ENCODE results near the gene MYL11. TPM values are rescaled to one million over a fixed set of nuclear protein-coding genes. Genes with fewer than 3 reads are reported as not detected.

MYL11 gene
- total RNA-seq, 5 donors from 2014 or later (not counting 1 experiment from before 2014, with no cell fraction given), result 0.91 to 1.3 (median 1.1) TPM; not detected in 2

DNA sequence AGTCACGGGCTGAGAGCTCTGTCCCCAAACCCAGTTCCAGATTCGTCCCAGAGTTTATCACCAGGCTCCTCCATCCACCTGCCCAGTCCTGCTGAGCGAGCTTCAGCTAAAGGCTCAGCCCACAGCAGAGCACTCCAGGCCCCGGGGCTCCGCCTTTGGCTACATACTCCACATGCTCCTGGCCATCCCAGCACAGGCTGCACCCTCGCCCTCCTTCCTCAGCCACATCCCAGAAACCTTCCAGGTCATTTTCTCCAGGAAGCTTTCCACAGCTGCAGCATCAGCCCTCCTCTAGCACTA is 14.8 kb upstream of the MYL11 start:
- Histone ChIP-seq H3K36me3 (ENCODE audit: control insufficient read depth in 2 of 2, extremely low read depth in 1 of 2, insufficient read depth in 1 of 2, low read length in 1 of 2) (peaks cover 25 to 48% of the 10 kb centered on the region in 2 donors), H3K4me3 (ENCODE audit: control insufficient read depth in 1 of 2, extremely low read depth in 1 of 2, low read length in 1 of 2) (no peak overlapping the region), H3K9me3 (no peaks in the 10 kb centered on the region), H3K27ac (ENCODE audit: low read length) (no peak overlapping the region), H3K4me1 (ENCODE audit: control insufficient read depth in 1 of 2, extremely low read depth in 1 of 2, insufficient read depth in 2 of 2, low read length in 2 of 2) (peaks cover 2 to 16% of the 10 kb centered on the region in 2 experiments), H3K27me3 (replicated peaks in 1 of 2; ENCODE audit: control insufficient read depth in 2 of 2, extremely low read depth in 1 of 2, insufficient read depth in 2 of 2, low read length in 1 of 2) (no peaks in the 10 kb centered on the region)
- Mint-ChIP-seq H3K27ac (peak overlapping the region in 1 of 2 donors; percentile 50), H3K27me3 (no peaks in the 10 kb centered on the region), H3K4me1 (peaks cover 14 to 20% (median 17%) of the 10 kb centered on the region in 3 donors), H3K9me3 (no peaks in the 10 kb centered on the region), H3K4me3 (no peak overlapping the region), H3K36me3 (peaks cover 25% of the 10 kb centered on the region)
- ATAC-seq (replicated peaks in 1 of 4) (no peak), DNase-seq (no peak)
- ChIA-PET CTCF (no interaction called here), POLR2A (no interaction called here)
- 90% methylated on average over 5 of the region's 6 CpGs for WGBS (ENCODE audit: insufficient coverage)

DNA sequence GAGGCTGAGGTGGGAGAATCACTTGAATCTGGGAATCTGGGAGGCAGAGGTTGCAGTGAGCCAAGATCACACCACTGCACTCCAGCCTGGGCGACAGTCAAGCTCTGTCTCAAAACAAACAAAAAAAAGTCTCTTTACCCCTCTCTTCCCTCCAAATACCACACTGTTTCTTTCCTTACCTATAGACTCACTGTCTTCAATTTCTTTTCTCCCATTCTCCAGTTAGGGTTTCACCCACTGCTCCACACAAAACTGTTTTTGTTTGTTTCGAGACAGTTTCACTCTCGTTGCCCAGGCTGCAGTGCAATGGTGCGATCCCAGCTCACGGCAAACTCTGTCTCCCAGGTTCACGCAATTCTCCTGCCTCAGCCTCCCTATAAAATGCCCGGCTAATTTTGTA is 13.4 kb upstream of the MYL11 start:
- DNase-seq (no peak), ATAC-seq (replicated peaks in 1 of 4) (no peak)
- Mint-ChIP-seq H3K4me1 (peaks cover 10 to 16% (median 16%) of the 10 kb centered on the region in 3 donors), H3K36me3 (peaks cover 33% of the 10 kb centered on the region), H3K4me3 (no peak overlapping the region), H3K9me3 (no peaks in the 10 kb centered on the region), H3K27me3 (no peaks in the 10 kb centered on the region), H3K27ac (peak overlapping the region in 1 of 2 donors; percentile 22)
- Histone ChIP-seq H3K9me3 (no peaks in the 10 kb centered on the region), H3K27ac (ENCODE audit: low read length) (no peak overlapping the region), H3K27me3 (replicated peaks in 1 of 2; ENCODE audit: control insufficient read depth in 2 of 2, extremely low read depth in 1 of 2, insufficient read depth in 2 of 2, low read length in 1 of 2) (no peaks in the 10 kb centered on the region), H3K4me3 (ENCODE audit: control insufficient read depth in 1 of 2, extremely low read depth in 1 of 2, low read length in 1 of 2) (no peak overlapping the region), H3K36me3 (ENCODE audit: control insufficient read depth in 2 of 2, extremely low read depth in 1 of 2, insufficient read depth in 1 of 2, low read length in 1 of 2) (peaks cover 25 to 58% of the 10 kb centered on the region in 2 donors), H3K4me1 (ENCODE audit: control insufficient read depth in 1 of 2, extremely low read depth in 1 of 2, insufficient read depth in 2 of 2, low read length in 2 of 2) (peaks cover 0 to 6% of the 10 kb centered on the region in 2 experiments)
- ChIA-PET POLR2A (no interaction called here), CTCF (no interaction called here)
- WGBS (ENCODE audit: insufficient coverage), result 100% methylated on average over 3 of the region's 7 CpGs

DNA sequence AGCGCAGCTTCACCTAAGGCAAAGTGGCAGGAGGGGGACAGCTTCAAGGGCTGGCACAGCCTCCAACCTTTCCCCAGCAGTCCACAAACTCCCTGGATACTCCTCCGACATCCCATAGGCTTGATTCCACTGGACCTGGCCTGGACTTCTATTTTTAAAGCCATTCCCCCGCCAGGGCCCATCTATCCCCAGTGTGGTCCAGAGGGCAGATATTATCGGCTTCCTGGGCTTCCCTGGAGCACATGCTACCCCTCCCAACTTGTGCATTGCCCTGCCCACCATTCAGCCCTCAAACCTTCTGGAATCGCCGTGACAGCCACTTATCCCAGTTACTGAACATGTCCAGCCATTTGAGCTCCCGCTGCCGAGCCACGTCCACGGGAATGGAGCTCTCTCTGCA is 9.4 kb upstream of the MYL11 start:
- no peak overlapping the region for H3K27ac ChIP-seq (ENCODE audit: low read length)
- WGBS (ENCODE audit: insufficient coverage), result 96% methylated on average over 10 of the region's 10 CpGs
- peak overlapping the region in 1 of 2 donors; percentile 75 for H3K27ac Mint-ChIP-seq
- ChIA-PET CTCF (no interaction called here), POLR2A (no interaction called here)
- peaks cover 35% of the 10 kb centered on the region for H3K36me3 Mint-ChIP-seq
- no peak overlapping the region for H3K4me3 ChIP-seq (ENCODE audit: control insufficient read depth in 1 of 2, extremely low read depth in 1 of 2, low read length in 1 of 2)
- H3K36me3 ChIP-seq (ENCODE audit: control insufficient read depth in 2 of 2, extremely low read depth in 1 of 2, insufficient read depth in 1 of 2, low read length in 1 of 2), result peaks cover 12 to 39% of the 10 kb centered on the region in 2 donors
- no peaks in the 10 kb centered on the region for H3K9me3 Mint-ChIP-seq
- H3K4me1 Mint-ChIP-seq, result peaks cover 38 to 44% (median 43%) of the 10 kb centered on the region in 3 donors
- no peak overlapping the region for H3K4me3 Mint-ChIP-seq
- ATAC-seq (replicated peaks in 1 of 4) (no peak), DNase-seq (no peak)
- no peaks in the 10 kb centered on the region for H3K27me3 ChIP-seq (replicated peaks in 1 of 2; ENCODE audit: control insufficient read depth in 2 of 2, extremely low read depth in 1 of 2, insufficient read depth in 2 of 2, low read length in 1 of 2)
- H3K9me3 ChIP-seq, result no peaks in the 10 kb centered on the region
- peaks cover 17 to 30% of the 10 kb centered on the region in 2 experiments for H3K4me1 ChIP-seq (ENCODE audit: control insufficient read depth in 1 of 2, extremely low read depth in 1 of 2, insufficient read depth in 2 of 2, low read length in 2 of 2)
- no peaks in the 10 kb centered on the region for H3K27me3 Mint-ChIP-seq

DNA sequence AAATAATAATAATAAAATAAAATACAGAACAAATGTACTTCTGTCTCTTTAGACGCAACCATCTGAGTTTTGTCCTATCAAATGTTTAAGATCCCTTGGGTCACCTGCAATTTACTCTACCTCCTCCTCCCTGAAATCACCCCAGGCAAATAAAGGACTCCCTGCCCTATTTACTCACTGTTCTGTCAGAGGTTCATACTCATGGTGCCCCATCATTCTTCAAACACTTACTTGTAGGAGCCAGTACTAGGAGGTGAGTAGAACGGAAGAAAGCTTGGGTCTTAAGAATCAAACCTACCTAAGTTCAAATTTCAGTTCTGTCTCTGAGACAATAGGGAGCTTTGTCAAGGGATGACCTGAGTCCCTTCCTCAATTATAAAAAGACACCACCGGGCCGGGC is 8.1 kb upstream of the MYL11 start:
- CTCF ChIA-PET, result no interaction called here
- no peak overlapping the region for H3K4me3 ChIP-seq (ENCODE audit: control insufficient read depth in 1 of 2, extremely low read depth in 1 of 2, low read length in 1 of 2)
- POLR2A ChIA-PET, result no interaction called here
- 87% methylated on average over 2 of the region's 4 CpGs for WGBS (ENCODE audit: insufficient coverage)
- no peak overlapping the region for H3K27ac ChIP-seq (ENCODE audit: low read length)
- peaks cover 22 to 37% of the 10 kb centered on the region in 2 experiments for H3K4me1 ChIP-seq (ENCODE audit: control insufficient read depth in 1 of 2, extremely low read depth in 1 of 2, insufficient read depth in 2 of 2, low read length in 2 of 2)
- no peaks in the 10 kb centered on the region for H3K27me3 Mint-ChIP-seq
- H3K9me3 ChIP-seq, result no peaks in the 10 kb centered on the region
- H3K36me3 Mint-ChIP-seq, result peaks cover 30% of the 10 kb centered on the region
- H3K36me3 ChIP-seq (ENCODE audit: control insufficient read depth in 2 of 2, extremely low read depth in 1 of 2, insufficient read depth in 1 of 2, low read length in 1 of 2), result peaks cover 9 to 29% of the 10 kb centered on the region in 2 donors
- DNase-seq (no peak), ATAC-seq (replicated peaks in 1 of 4) (no peak)
- H3K4me1 Mint-ChIP-seq, result peaks cover 45 to 50% (median 50%) of the 10 kb centered on the region in 3 donors
- H3K4me3 Mint-ChIP-seq, result peak overlapping the region; percentile 85 to 91 (median 86)
- no peaks in the 10 kb centered on the region for H3K27me3 ChIP-seq (replicated peaks in 1 of 2; ENCODE audit: control insufficient read depth in 2 of 2, extremely low read depth in 1 of 2, insufficient read depth in 2 of 2, low read length in 1 of 2)
- H3K27ac Mint-ChIP-seq, result peak overlapping the region; percentile 54 to 92
- H3K9me3 Mint-ChIP-seq, result no peaks in the 10 kb centered on the region

DNA sequence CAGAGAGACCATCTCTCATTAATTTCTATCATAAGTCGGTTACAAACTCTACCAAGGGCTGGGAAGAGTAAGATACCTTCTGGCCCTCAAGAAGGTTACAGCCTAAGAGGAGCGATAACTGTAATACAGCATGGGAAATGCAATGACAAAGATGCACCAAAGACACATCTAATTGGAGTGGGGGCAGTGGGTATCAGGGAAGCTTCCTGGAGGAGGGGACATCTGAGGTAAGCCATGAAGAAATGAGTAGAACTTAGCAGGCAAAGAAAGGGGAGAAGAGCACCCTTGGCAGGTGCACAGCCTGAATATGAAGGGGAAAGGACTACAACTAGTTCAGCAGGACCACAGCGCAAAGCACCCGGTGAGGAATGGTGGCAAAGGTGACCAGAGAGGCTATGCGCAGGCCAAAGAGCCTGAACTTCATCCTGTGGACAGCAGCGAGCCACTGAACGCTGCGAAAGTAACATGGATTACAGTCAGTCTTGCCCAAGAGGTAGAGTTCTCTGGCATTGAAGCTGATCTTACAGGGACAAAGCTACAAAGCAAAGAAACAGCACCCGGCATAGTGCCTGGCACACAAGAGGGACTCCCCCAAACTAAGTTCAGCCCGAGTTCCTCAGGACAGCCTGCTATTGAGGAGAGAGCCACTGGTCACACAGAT is 7.1 kb upstream of the MYL11 start:
- Mint-ChIP-seq H3K27me3 (no peaks in the 10 kb centered on the region), H3K4me3 (peak overlapping the region; percentile 85 to 91 (median 86)), H3K9me3 (no peaks in the 10 kb centered on the region), H3K36me3 (peaks cover 26% of the 10 kb centered on the region), H3K27ac (peak overlapping the region; percentile 55 to 92), H3K4me1 (peaks cover 50 to 57% (median 56%) of the 10 kb centered on the region in 3 donors)
- H3K9me3 ChIP-seq, result no peaks in the 10 kb centered on the region
- no peak for DNase-seq
- peaks cover 9 to 29% of the 10 kb centered on the region in 2 donors for H3K36me3 ChIP-seq (ENCODE audit: control insufficient read depth in 2 of 2, extremely low read depth in 1 of 2, insufficient read depth in 1 of 2, low read length in 1 of 2)
- H3K27me3 ChIP-seq (replicated peaks in 1 of 2; ENCODE audit: control insufficient read depth in 2 of 2, extremely low read depth in 1 of 2, insufficient read depth in 2 of 2, low read length in 1 of 2), result no peaks in the 10 kb centered on the region
- no peak for ATAC-seq (replicated peaks in 1 of 4)
- 77% methylated on average over 5 of the region's 10 CpGs for WGBS (ENCODE audit: insufficient coverage)
- ChIA-PET CTCF (no interaction called here), POLR2A (no interaction called here)
- H3K4me1 ChIP-seq (ENCODE audit: control insufficient read depth in 1 of 2, extremely low read depth in 1 of 2, insufficient read depth in 2 of 2, low read length in 2 of 2), result peaks cover 22 to 44% of the 10 kb centered on the region in 2 experiments
- peak overlapping the region; percentile 32 to 66 for H3K4me3 ChIP-seq (ENCODE audit: control insufficient read depth in 1 of 2, extremely low read depth in 1 of 2, low read length in 1 of 2)
- peak overlapping the region; percentile 9 for H3K27ac ChIP-seq (ENCODE audit: low read length)

DNA sequence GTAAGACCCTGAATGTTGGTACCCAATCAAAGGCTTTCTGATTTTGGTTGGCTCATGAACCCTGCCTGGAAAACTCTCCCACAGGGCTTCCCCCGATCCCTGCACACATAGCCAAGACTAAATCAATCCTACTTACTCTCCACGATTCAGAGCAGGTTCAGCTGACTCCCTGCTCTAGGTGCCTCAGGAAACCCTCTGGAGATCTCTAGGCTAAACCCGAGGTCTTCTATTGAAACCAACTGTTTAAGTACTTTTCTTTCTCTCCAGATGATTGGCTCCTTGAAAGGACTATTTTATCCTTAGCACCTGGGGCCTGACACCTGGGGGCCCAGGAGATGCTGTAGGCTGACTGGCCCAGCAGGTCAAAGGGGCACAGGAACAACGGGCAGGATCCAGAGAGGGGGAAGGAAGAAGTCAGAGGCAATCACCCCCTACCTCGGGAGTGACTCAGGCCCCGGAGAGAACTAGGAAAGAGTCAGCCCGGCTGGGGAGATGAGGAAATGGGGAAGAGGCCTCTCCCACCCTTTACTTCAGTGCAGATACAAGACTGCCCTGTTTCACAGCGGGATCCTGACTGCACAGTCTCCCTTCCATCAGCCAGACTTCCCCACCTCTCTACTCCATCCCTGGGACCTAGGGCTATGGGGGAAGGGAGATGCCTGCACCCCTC is 6.3 kb upstream of the MYL11 start:
- H3K4me3 Mint-ChIP-seq, result peak overlapping the region; percentile 85 to 91 (median 86)
- ATAC-seq (replicated peaks in 1 of 4), result no peak
- H3K36me3 Mint-ChIP-seq, result peaks cover 21% of the 10 kb centered on the region
- Histone ChIP-seq H3K36me3 (ENCODE audit: control insufficient read depth in 2 of 2, extremely low read depth in 1 of 2, insufficient read depth in 1 of 2, low read length in 1 of 2) (peaks cover 9 to 26% of the 10 kb centered on the region in 2 donors), H3K27me3 (replicated peaks in 1 of 2; ENCODE audit: control insufficient read depth in 2 of 2, extremely low read depth in 1 of 2, insufficient read depth in 2 of 2, low read length in 1 of 2) (no peaks in the 10 kb centered on the region), H3K4me3 (ENCODE audit: control insufficient read depth in 1 of 2, extremely low read depth in 1 of 2, low read length in 1 of 2) (peak overlapping the region; percentile 62 to 66), H3K4me1 (ENCODE audit: control insufficient read depth in 1 of 2, extremely low read depth in 1 of 2, insufficient read depth in 2 of 2, low read length in 2 of 2) (peaks cover 22 to 44% of the 10 kb centered on the region in 2 experiments), H3K9me3 (no peaks in the 10 kb centered on the region), H3K27ac (ENCODE audit: low read length) (peak overlapping the region; percentile 57)
- no peaks in the 10 kb centered on the region for H3K27me3 Mint-ChIP-seq
- ChIA-PET POLR2A (no interaction called here), CTCF (interaction anchor here in 1 of 2 donors (1.2 kb wide), 1 partner anchor 41 kb away, joined by 4 read pairs; no protein-coding TSS in a partner anchor)
- DNase-seq, result no peak
- H3K9me3 Mint-ChIP-seq, result no peaks in the 10 kb centered on the region
- H3K4me1 Mint-ChIP-seq, result peaks cover 53 to 55% (median 54%) of the 10 kb centered on the region in 3 donors
- peak overlapping the region; percentile 55 to 92 for H3K27ac Mint-ChIP-seq
- WGBS (ENCODE audit: insufficient coverage), result 23% methylated on average over 4 of the region's 8 CpGs

Measured in T-cell (primary cell).